IPS-18a (cell line): ENCODE measurements around the gene MAP1LC3A.
"Not testable (repeated sequence)": the region's sequence is repeated elsewhere in the genome, so short reads cannot be mapped to it uniquely, and the experiment has no call there.

Experiments
- H3K27ac ChIP-seq: one replicate; pipeline ENCODE4 v1.5.1; 2013; ENCODE audit warnings: low read length
- H3K27me3 ChIP-seq: one replicate; pipeline ENCODE4 v1.6.1; 2013; ENCODE audit warnings: mild to moderate bottlenecking, low read length; ENCODE audit not compliant: control insufficient read depth, insufficient read depth
- H3K36me3 ChIP-seq: one replicate; pipeline ENCODE4 v1.6.1; 2013; ENCODE audit warnings: low read depth, low read length; ENCODE audit not compliant: control insufficient read depth
- H3K4me1 ChIP-seq: one replicate; pipeline ENCODE4 v1.6.1; 2013; ENCODE audit warnings: low read depth, low read length; ENCODE audit not compliant: control insufficient read depth
- H3K4me3 ChIP-seq: one replicate; pipeline ENCODE4 v1.5.1; 2013; ENCODE audit warnings: low read length
- H3K9ac ChIP-seq: one replicate; pipeline ENCODE4 v1.6.1; 2013; ENCODE audit warnings: mild to moderate bottlenecking, low read length, moderate library complexity
- H3K9me3 ChIP-seq: one replicate; pipeline ENCODE4 v1.6.1; 2013; ENCODE audit warnings: low read depth, low read length; ENCODE audit not compliant: control insufficient read depth

Gene MAP1LC3A

DNA sequence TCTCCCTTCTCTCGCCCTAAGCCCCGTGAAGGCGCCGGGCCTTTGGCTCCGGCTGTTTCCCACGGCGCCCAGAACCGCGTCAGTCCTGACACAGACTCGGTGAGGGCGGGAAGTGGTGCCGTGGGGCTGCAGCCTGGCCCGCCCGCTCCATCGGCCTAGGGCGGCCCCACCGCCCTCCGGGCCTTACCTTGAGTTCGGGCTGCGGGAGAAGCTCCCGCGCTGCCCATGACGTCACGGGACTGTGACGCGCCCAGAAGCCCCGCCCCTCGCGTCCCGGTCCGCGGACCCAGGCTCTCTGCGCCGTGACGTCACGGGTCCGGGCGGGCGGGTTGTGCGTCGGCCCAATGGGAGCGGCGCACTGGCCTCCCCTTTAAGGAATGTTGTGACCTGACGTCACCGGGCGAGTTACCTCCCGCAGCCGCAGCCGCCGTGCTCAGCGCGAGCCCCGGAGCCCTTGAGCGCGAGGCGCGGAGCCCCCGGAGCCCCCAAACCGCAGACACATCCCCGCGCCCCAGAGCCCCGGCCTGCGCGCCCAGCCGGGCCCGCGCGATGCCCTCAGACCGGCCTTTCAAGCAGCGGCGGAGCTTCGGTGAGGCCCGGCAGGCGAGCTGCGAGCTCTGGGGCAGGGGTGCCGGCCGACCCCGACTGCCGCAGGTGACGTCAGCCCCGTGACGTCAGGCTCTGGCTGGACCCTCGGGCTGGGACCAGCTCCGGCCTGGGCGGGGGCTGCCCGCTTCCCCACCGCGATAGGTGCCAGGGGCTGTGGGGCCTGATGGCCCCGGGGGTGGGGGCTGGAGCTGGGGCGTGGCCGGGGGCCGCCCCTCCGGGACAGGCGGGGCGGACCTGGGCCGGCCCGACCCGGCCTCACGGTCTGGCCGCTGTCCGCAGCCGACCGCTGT is at the start of gene MAP1LC3A:
Gene MAP1LC3A (plus strand): TSS at position 399 of the 899 bp plus-strand sequence. CDS start 151 bp downstream, at position 550.
- Histone ChIP-seq H3K4me1 (no peaks in the 10 kb centered on the region), H3K4me3 (peak within 1 kb of the TSS; percentile 61), H3K9ac (peak within 1 kb of the TSS; percentile 28), H3K36me3 (no peaks in the 10 kb centered on the region), H3K9me3 (no peaks in the 10 kb centered on the region), H3K27ac (no peak within 1 kb of the TSS), H3K27me3 (no peaks in the 10 kb centered on the region)

DNA sequence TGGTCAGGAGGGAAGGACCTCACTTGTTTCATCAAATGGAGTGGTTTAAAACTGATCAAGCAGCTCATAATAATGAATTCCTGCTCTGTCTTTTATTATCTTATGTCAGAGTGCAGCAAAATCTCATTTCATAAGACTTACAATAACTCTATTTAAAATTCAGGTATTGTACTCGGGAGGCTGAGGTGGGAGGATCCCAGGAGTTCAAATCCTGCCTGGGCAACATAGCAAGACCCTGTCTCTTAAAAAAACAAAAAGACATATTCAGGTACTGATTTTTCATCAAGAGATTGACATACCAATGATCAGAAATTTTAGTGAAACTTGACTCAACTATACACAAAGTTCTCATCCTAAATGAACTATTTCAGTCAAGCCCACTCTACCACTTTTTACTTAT is 47.9 kb upstream of the MAP1LC3A start:
- Histone ChIP-seq H3K9me3 (no peaks in the 10 kb centered on the region), H3K27ac (no peak overlapping the region), H3K9ac (no peak overlapping the region), H3K36me3 (peaks cover 15% of the 10 kb centered on the region), H3K4me3 (no peak overlapping the region), H3K27me3 (no peaks in the 10 kb centered on the region), H3K4me1 (peaks cover 6% of the 10 kb centered on the region)

- H3K4me3 ChIP-seq = no peak overlapping the region
- no peak overlapping the region for H3K27ac ChIP-seq
- no peaks in the 10 kb centered on the region for H3K27me3 ChIP-seq
- peaks cover 15% of the 10 kb centered on the region for H3K36me3 ChIP-seq
- H3K9me3 ChIP-seq = no peaks in the 10 kb centered on the region
- peaks cover 6% of the 10 kb centered on the region for H3K4me1 ChIP-seq
- H3K9ac ChIP-seq = no peak overlapping the region
These were observed 46.6 kb upstream of the MAP1LC3A start for GRCh38 chr20:34511891-34512265.

- no peak overlapping the region for H3K4me3 ChIP-seq
- peaks cover 14% of the 10 kb centered on the region for H3K36me3 ChIP-seq
- H3K9me3 ChIP-seq = no peaks in the 10 kb centered on the region
- H3K4me1 ChIP-seq = peaks cover 6% of the 10 kb centered on the region
- no peaks in the 10 kb centered on the region for H3K27me3 ChIP-seq
- H3K27ac ChIP-seq = no peak overlapping the region
- H3K9ac ChIP-seq = no peak overlapping the region
These were observed 46.1 kb upstream of the MAP1LC3A start for GRCh38 chr20:34512266-34512954.

- Histone ChIP-seq H3K27me3 (no peaks in the 10 kb centered on the region), H3K9me3 (no peaks in the 10 kb centered on the region), H3K4me3 (no peak overlapping the region), H3K36me3 (peaks cover 9% of the 10 kb centered on the region), H3K27ac (no peak overlapping the region), H3K4me1 (peaks cover 6% of the 10 kb centered on the region), H3K9ac (no peak overlapping the region)
These were observed 45.5 kb upstream of the MAP1LC3A start for GRCh38 chr20:34512955-34513419.

- not testable (repeated sequence) for H3K9me3 ChIP-seq, H3K27ac ChIP-seq, H3K9ac ChIP-seq
These were observed 44.5 kb upstream of the MAP1LC3A start for GRCh38 chr20:34514034-34514433.

GRCh38 chr20:34514897-34515483 is 43.5 kb upstream of the MAP1LC3A start:
- Histone ChIP-seq H3K27me3 (no peaks in the 10 kb centered on the region), H3K9ac (peak overlapping the region; percentile 81), H3K36me3 (peaks cover 4% of the 10 kb centered on the region), H3K9me3 (no peaks in the 10 kb centered on the region), H3K4me3 (peak overlapping the region; percentile 96), H3K27ac (peak overlapping the region; percentile 49), H3K4me1 (peaks cover 6% of the 10 kb centered on the region)

More at GRCh38 chr20:34514034-34514433, 44.5 kb upstream of the MAP1LC3A start:
- H3K27me3 ChIP-seq, H3K4me1 ChIP-seq, H3K4me3 ChIP-seq, H3K36me3 ChIP-seq: not testable (repeated sequence)

GRCh38 chr20:34515484-34516246 is 42.9 kb upstream of the MAP1LC3A start:
- Histone ChIP-seq H3K4me3 (peak overlapping the region; percentile 96), H3K9me3 (no peaks in the 10 kb centered on the region), H3K9ac (peak overlapping the region; percentile 81), H3K36me3 (peaks cover 4% of the 10 kb centered on the region), H3K27ac (peak overlapping the region; percentile 59), H3K27me3 (no peaks in the 10 kb centered on the region), H3K4me1 (peaks cover 6% of the 10 kb centered on the region)

DNA sequence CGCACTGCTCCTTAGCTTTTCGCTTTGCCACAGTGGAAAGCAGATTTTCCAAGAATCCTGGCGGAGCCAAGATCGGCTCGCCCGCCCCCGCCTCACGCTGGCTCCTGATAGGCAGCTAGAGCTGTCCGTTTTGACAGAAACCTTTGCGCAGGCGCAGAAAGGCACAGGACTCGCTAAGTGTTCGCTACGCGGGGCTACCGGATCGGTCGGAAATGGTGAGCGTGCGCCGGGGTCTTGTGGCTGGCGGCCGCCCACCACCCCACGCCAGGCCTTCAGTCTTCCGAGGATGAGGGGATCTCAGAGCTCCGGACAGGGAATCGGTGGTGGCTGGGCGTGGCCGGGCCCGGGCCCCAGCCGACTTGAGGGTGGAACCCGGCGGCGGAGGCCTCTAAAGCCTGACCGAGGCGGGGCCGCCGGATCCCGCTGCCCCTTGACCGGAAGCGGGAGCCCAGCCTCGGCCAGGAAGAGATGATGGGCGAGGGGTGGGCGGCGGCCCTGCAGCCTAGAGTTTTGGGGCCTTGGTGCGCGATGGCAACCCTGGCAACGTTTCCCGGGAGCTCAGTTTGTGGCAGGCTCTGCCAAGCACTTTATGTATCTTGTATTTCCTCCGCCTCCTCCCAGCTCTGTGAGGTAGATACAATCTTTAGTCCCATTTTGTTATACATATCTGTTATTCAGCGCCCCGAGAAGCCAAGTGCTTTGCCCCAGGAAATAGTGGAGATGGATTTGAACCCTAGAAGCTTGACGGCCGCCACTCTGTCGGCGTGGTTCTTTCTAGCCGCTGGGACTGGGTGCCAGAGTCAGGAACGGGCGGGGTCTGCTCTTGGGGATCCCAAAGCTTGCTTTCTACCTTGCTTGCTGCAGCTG is 42.0 kb upstream of the MAP1LC3A start, which contains the start of gene DYNLRB1:
Gene DYNLRB1 (plus strand): TSS at position 176 of the 867 bp plus-strand sequence. CDS start 37 bp downstream, at position 213.
- Histone ChIP-seq H3K9me3 (no peaks in the 10 kb centered on the region), H3K27ac (peak within 1 kb of the TSS; percentile 59), H3K4me1 (peaks cover 6% of the 10 kb centered on the region)

DNA sequence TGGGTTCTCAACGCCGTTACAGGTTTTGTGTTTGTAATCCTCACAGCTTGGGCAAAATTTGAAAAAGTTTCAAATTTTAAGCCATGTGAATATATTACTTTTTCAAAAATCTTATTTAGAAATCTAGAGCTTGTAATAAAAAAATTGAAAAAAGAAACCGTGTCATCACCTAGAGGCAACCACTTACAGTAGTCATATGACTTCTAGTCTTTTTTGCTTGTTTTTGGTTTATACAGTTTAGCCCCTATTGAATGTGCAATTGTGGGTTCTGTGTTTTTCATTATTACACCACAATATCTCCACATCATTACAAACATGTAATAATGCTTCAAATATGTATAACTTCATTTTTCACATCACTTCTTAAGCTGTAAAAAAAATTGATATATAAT is 41.4 kb upstream of the MAP1LC3A start:
- Histone ChIP-seq H3K9ac (peak overlapping the region; percentile 81), H3K9me3 (no peaks in the 10 kb centered on the region), H3K4me1 (peaks cover 6% of the 10 kb centered on the region), H3K4me3 (peak overlapping the region; percentile 96), H3K27me3 (no peaks in the 10 kb centered on the region), H3K27ac (no peak overlapping the region), H3K36me3 (no peaks in the 10 kb centered on the region)

More for the DNA sequence above, 42.0 kb upstream of the MAP1LC3A start, which contains the start of gene DYNLRB1:
- H3K4me3 ChIP-seq = peak within 1 kb of the TSS; percentile 96
- H3K27me3 ChIP-seq = no peaks in the 10 kb centered on the region
- peak within 1 kb of the TSS; percentile 81 for H3K9ac ChIP-seq
- H3K36me3 ChIP-seq = no peaks in the 10 kb centered on the region
